Activated T-cell treated with anti-CD3 and anti-CD28 coated beads for 48 hours (primary cell): Measurements from ENCODE around the gene LRRC63.
"Not testable (repeated sequence)": the region's sequence is repeated elsewhere in the genome, so short reads cannot be mapped to it uniquely, and the experiment has no call there.

ENCODE experiments used
- DNase-seq: peaks from one replicate; pipeline ENCODE4 v3.0.0-alpha.2; 2020; ENCODE audit warnings: low read depth

Gene LRRC63

DNA sequence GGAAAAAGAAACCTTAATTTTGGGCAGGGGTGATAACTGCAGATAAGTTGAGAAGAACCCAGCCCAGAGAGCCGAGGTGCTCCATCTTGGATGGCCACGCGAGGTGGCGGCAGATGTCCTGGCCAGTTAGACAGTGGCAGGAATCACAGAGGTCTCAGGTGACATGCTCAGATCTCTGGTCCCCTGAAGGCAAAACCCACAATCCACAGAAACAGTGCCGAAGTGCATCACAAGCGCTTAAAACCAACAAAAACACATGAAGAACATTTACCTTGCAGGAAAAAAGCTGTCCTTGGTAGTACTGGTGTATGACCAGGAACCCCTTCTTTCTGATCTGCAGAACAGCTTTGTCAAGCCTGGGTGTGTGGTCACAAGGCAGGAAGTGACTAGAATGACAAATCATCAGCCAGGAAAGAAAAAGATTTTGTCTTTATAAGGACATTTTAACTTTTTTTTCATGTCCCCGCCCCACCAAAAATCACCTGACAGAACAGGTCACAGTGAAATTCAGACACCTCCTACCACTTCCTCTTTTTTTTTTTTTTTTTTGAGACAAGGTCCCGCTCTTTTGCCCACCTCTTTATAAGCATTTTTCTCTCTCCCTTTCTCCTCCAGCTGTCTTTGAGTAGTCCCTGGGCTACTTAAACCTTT is 29.8 kb upstream of the LRRC63 start, which contains the start of gene LCP1:
Gene LCP1 (minus strand): TSS at position 338 of the 651 bp plus-strand sequence. CDS start 22,515 bp downstream, outside the sequence.
- DNase-seq = peak; percentile 51

DNA sequence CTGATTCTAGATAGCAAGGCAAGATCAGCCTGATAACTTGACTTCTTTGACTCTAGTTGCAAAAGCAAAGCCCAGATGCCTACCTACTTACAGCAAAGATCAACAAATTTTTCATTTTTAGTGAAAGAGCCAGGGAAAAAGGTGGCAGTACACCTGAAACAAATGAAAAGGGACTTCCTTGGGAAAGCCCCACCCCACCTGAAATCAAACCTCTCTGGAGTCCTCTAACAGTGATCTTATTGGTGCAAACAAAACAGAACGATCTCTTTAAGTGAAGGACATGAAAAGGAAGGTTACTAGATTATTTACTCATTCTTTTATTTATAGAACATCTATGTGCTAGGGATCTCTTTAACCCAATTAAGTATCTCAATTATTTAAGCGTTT is 29.2 kb upstream of the LRRC63 start:
- DNase-seq = no peak

DNA sequence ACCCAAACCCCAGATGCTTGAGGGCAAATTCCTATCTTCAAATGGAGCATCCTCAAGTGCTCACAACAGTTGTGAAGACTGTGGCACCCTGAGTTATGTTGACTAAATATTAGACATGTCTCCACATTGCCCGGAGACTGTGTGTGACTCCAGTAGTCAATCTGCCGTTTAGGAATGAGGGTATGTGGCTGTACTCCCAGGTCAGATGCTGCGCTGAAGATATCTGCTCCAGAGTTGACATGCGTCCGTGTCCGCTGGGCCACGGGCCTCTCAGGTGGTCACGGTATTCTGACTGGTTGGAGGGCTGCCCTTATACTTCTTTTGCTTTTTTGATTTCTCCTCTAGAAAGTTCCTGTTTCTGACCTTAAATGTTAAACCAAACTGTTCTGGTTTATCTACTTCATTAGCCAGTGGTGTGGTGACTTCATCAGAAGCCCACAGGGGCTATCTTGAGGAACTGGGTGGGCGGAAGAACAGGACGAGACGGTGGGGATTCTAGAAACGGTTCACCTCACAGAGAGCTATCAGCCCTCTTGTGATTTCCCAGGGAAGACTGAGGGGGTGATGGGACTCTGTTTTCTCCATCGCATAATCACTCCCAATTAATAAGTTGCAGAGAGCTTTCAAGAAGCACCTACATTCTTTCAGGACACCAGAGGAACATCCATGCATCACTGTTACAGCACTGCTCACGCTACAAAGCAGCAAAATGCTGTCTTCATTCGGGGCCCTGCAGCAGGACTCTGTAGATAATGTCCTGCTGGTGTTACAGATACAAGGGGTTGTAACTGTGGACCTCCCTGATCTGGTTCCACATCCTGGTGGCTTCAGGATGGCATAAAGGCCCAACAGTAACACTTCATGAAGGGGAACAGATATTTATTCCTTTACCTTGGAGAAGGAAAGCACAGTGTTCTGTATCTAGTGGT is 28.4 kb upstream of the LRRC63 start:
- no peak for DNase-seq

DNA sequence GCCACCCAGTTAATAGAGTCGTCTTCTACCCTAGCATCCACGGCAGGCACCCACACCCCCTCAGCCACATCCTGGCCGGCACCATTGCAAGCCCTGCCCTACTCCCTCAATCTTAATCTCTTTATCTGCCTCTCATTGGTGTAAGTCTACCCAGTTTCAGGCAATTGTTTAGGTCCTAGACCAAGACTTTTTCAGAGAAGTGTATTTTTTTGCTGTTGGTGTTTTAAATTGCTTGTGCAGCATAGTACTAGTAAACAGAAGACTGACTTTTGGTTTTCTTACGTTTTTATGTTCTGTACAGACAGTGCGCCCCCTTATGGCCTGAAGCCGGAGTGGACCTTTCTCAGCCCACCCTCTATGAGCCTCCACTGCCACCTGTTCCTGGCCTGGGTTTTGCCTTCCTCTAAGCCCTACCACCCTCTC is 27.4 kb upstream of the LRRC63 start:
- DNase-seq = peak; percentile 69

DNA sequence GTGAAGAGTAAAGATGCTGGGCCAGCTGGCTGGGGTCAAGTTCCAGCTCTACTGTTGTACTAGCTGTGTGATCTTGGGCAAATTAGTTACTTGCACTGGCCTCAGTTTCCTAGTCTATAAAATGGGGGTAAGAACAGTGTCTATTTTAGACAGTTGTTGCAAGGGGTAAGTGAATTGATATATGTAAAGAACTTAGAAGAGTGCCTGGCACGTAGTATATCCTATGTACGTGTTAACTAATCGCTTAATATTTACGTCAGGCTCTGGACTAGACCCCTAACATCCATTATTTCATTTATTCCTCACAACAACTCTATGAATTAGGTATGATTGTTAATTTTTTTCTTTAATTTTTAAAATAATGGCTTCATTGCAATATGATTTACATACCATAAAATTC is 26.1 kb upstream of the LRRC63 start:
- DNase-seq = no peak

DNA sequence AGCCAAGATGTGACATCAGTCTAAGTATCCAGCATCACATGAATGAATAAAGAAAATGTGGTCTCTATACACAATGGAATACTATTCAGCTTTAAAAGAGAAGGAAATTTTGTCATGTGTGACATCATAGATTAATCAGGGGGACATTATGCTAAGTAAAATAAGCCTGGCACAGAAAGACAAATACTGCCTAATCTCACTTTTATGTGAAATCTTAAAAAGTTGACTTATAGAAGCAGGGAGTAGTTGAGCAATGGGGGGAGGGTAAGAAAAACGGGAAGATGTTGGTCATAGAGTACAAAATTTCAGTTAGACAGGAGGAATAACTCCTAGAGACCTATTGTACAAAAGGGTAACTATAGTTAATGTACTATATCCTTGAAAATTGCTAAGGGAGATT is 19.3 kb upstream of the LRRC63 start:
- DNase-seq = no peak

DNA sequence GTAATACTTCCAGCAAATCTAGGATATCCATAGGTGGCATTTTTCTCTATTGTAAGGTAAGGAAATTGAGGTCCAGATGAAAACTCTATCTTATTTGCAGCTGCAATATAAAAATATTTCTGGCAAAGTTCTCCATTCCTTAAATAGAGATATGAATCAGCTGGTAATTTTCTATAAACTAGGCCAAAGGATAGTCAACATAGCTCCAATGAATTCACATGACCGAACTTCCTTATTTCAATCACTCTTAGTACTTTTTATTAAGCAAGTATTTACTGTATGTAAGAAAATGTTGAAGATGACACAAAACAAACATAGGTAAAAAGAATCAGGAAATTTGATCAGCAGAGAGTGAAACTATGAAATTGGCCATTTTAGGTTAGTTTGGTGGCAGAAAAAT is 16.7 kb upstream of the LRRC63 start:
- DNase-seq = no peak

DNA sequence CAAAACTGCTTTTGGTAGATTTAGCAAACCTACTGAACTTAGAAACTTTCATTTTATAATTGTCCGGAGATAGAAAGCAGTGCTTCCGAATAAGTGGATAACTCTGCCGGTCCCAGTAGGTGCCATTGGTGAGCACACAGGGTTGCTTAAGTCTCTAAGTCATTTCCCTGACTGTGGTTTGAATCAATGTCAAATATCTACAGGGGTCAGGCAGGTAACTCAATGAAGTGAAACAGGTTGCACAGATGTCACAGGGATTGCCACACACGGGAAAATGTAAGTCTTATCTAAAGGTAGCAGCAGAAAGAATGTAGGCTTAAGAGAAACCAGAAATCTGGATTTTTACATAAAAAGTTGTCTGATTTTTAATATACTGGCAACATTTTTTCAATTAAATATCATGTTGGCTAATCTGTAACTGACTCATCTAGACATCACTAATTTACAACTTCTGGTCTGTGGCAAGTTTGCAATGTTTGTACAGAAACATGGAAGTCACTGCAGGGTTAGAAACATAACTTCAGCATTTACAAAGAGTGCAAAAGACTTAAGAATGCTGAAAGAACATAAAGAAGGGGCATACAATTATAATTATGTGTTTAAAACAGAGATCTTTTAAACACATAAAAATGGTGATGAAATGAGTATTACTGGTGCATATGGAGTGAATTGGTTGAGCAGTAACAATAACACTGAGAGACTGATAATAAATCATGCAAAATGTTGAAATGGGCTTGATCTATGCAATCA is 14.3 kb upstream of the LRRC63 start:
- no peak for DNase-seq

DNA sequence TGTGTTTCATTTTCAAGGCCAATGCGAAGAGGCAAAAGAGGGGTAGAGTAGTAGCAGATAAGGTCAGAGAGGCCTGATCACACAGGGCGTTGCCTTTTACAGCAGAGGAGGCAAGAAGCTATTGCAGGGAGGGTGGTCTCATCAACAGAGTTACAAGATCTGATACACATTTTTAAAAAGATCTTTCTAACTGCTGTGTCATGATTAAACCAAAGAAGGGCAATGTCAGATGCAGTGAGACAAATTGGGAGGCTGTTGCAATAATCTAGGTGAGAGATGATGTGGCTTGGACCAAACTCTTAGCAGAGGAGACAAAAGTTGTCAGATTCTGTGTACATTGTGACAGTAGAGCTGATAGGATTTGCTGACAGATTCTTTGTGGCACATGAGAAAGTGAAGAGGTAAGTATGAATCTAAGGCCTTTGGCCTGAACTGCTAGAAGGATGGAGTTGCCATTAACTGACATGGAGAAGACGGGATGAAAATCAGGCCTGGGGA is 13.0 kb upstream of the LRRC63 start:
- no peak for DNase-seq

DNA sequence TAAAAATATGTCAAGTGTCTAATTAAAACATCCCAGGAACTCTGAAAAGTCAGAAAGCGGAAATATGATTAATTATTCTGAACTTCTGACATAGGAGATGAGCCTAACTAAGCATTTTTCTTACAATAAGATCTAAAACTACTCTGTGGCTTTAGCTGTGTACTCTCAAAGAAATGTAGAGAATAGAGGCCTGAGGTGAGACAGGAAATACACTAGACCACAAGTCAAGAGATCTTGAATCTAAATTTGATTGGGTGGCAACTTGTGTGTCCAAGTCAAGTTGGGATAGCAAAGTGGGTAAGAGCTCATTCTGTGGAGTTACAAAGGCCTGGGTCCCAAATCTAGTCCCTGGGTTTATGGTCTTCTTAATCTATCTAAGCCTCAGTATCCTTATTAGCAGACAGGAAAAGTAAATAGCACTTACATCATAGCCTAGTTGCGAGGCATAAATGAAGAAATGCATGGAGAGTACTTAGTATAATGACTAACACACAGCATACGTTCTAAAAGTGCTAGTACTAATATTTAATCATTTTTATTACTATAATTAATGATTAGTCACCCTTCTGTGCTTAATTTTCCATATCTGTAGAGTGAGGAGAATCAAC is 9.4 kb upstream of the LRRC63 start:
- no peak for DNase-seq

DNA sequence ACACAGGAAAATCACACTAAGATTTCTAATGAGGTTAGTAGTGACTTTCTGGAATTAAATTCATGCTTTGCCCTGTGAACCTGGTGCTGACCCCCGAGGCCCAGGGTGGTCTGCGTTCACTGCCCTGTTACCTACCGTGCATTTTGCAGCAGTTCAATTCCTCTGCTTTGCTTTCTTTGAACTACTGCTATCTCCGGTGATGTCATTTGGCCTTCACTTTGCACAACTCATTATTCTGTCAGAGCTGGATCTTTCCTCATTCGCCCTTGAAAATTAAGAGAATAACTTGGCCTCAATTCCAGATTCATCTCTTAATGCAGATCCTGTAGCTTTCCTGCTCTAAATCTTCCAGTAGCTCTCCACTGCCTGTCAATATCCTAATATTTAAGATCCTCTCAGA is 8.8 kb upstream of the LRRC63 start:
- DNase-seq = no peak

DNA sequence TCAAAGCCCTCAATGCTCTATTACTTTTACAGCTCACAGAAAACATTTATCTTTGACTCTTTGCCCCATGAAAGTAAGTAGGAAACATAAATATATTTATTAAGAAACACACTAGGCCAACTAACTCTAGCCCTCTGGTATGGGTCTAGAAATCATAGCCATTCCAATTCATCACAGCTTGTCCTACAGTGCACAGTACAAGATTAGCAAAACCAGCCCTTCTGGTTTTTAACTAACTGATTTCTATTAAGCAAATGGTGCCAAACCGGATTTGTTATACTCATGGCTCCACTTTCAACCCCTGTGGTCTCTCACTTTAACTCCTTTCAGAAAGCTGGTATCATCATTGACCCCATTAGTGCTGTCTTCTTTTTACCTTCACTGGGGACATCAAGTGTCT is 5.6 kb upstream of the LRRC63 start:
- no peak for DNase-seq

DNA sequence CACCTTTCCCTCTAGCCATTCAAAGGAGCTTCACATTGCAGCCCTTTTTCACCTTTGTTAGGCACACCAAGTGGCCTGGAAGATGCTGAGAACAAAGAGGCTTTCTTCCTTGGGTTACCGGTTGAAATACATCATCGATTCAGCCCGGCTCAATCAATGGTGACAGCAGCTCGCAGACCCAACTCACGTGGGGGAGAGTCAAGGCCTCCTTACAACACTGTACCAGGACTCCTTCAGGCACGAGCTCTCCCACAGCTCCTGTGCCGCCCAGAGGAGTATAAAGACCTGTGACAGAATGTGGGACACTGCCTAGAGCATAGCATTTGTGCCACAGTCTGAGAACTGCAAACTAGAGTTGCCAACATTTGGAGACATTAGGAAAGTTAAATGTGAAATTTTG is 3.9 kb upstream of the LRRC63 start:
- no peak for DNase-seq

DNA sequence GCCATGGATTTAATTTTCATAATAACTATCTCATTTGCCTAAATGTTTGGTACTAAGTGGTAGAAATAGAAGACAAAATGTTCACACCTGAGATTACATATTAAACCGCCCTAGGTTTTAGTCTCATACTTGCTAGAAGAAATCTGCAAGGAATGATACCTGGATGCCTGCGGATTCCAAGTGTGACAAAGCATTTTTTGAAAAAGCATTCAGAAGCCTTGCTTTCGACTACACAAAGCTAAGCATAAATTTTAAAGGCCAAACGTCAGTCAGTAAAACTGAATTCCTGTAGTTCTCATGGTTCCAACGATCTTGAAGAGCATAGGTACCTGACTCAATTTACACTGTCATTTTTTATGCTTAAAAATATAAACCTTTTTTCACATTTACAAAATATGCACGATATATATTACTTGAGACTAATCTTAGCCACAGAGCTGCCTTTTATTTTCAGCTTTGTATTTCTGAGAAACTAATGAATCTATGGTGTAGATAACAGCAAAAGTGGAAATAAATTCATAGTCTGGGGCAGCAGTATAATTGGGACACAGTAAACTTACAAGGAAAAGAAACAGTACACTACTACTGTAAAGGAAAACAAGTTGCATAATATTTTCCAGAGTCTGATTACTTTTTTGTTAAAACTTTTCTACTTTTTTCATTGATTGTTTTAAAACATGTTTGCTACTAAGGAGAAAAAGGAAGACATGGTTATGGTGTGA is 1.2 kb upstream of the LRRC63 start:
- DNase-seq = no peak

DNA sequence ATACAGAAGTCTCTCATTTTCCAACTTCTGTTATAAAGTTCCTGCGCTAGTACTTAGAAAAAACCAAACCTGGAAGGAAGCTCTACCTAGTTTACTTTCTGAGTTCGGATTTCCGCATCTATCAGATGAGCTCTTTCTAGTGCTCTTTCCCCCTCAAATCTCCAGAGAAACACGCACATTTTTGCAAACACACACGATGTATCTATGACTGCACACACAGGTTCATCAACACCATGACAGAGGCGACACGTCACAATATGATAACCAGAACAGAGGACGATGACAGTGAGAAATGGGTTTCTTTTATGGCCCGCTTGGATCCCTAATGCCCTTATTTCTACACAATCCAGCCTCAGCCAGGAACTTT is 629 bp upstream of the LRRC63 start:
- DNase-seq = peak; percentile 12

DNA sequence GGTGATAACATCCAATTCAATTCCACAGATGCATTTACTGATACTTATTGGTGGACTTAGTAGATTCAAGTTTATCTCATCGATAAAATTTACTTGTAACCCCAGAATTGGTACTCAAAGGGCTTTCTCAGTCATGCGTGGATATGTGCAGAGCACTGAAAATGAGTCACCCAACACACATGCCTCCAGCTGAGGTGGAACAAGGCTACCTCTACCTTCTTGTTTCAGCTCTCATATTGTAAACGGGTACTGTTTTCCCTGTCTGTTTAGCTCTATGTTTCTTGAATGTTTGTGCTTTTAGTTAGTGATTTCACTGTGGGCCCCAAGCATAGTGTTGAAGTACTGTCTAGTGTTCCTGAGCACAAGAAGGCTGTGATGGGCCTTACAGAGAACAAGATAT is 1.5 kb downstream of the LRRC63 start:
- no peak for DNase-seq

DNA sequence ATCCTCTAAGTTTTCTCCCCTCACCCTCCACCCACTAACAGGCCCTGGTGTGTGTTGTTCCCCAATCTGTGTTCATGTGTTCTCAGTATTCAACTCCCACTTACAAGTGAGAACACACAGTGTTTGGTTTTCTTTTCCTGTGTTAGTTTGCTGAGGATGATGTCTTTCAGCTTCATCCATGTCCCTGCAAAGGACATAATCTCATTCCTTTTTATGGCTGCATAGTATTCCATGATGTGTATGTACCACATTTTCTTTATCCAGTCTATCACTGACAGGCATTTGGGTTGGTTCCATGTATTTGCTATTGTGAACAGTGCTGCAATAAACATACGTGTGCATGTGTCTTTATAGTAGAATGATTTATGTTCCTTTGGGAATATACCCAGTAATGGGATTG is 3.0 kb downstream of the LRRC63 start:
- not testable (repeated sequence) for DNase-seq

DNA sequence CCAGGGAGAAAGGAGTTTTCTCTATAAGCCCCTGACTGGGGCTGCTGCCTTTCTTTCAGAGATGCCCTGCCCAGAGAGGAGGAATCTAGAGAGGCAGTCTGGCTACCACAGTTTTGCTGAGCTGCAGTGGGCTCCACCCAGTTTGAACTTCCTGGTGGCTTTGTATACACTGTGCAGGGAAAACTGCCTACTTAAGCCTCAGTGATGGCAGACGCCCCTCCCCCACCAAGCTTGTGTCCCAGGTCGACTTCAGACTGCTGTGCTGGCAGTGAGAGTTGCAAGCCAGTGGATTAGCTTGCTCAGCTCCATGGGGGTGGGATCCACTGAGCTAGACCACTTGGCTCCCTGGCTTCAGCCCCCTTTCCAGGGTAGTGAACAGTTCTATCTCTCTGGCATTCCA is 8.5 kb downstream of the LRRC63 start:
- DNase-seq = not testable (repeated sequence)

DNA sequence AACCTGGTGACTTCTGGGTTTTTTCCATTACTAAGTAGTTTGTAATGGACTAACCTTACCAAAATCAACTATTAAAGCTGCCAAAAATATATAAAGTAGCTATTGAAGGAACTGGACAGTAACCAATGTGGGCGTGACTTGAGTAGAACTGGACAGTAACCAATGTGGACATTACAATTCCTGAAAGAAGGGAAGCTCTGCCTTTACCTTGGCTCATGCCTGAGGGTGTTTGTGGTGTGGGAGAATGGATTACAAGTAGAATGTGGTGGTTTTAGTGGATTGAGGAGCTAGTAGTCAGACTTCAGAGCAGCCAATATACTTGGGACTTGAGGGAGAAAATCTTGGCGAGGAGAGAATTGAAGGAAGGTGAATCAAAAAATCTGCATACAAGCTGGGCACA is 17.5 kb downstream of the LRRC63 start:
- DNase-seq = no peak

DNA sequence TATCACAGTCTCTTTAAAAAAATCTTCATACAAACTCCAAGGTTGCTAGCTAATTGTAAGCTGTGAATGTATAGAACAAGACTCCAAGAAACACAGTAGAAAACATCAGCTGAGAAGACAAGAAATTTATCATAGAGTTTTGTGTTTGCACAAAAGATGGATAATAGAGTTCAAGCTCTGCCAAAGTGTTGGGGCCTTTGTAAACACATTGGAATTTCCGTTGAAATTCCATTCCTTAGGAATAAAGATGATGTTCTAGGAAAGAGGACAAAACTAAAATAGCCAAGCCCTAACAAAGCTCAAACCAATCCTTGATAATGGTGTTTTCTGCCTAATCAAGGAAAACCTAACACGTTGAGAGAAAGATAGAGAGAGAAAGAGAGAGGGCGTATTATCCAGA is 20.6 kb downstream of the LRRC63 start:
- DNase-seq = no peak

DNA sequence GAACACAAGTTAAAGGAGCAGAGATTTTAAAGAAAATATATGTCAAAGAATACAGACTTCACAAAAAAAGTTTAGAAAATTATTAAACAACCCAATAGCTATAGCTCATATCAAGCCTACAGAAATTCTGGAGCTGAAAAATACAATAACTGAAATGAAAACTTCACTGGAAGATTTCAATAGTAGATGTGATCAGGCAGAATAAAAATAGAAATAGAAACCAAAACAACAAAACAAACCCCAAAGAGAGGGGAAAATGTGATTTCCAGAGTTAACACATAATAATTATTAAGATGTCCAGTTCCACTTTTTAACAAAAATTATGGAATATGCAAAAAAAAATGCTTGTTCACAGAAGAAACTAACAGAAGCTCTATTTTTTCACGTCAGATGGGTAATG is 23.6 kb downstream of the LRRC63 start:
- DNase-seq = no peak

DNA sequence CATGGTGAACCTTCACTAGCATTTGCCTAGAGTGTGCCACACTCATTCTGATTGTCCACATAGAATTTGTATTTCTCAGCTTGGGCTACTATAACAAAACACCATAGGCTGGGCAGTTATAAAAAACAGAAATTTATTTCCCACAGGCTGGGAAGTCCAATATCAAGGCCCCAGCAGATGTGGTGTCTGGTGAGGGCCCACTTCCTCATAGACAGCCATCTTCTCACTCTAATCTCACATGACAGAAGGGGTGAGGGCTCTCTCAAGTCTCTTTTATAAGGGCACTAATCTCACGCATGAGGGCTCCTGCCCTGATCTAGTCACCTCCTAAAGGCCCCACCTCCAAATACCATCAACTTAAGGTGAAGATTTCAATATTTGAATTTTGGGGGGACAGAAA is 53.6 kb downstream of the LRRC63 start:
- DNase-seq = no peak
